ENCODE measurements around the gene RRP12.

DNA sequence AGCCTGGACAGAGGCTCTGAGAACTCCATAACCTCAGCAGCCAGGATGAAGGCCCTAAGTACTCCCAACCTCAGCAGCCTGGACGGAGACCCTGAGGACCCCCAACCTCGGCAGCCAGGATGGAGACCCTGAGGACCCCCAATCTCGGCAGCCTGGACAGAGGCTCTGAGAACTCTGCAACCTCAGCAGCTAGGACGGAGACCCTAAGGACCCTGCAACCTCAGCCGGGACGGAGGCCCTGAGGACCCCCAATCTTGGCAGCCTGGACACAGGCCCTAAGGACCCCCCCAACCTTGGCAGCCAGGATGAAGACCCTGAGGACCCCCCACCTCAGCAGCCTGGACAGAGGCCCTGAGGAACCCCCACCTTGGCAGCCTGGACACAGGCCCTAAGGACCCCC is 16.5 kb downstream of the RRP12 start:
- TF ChIP-seq, protein P1, sequence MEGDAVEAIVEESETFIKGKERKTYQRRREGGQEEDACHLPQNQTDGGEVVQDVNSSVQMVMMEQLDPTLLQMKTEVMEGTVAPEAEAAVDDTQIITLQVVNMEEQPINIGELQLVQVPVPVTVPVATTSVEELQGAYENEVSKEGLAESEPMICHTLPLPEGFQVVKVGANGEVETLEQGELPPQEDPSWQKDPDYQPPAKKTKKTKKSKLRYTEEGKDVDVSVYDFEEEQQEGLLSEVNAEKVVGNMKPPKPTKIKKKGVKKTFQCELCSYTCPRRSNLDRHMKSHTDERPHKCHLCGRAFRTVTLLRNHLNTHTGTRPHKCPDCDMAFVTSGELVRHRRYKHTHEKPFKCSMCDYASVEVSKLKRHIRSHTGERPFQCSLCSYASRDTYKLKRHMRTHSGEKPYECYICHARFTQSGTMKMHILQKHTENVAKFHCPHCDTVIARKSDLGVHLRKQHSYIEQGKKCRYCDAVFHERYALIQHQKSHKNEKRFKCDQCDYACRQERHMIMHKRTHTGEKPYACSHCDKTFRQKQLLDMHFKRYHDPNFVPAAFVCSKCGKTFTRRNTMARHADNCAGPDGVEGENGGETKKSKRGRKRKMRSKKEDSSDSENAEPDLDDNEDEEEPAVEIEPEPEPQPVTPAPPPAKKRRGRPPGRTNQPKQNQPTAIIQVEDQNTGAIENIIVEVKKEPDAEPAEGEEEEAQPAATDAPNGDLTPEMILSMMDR (IDR thresholded peaks at IDR 0.05): no peak
- no peak for TF ChIP-seq POLR2A (IDR thresholded peaks at IDR 0.05)

Data from esophagus squamous epithelium (tissue), 4 donors.